ENCODE data around the gene PIAS4.
"Not testable (repeated sequence)": the region's sequence is repeated elsewhere in the genome, so short reads cannot be mapped to it uniquely, and the experiment has no call there.

The PIAS4 gene

GRCh38 chr19:3998667-3999412 is 8.7 kb upstream of the PIAS4 start:
- not testable (repeated sequence) for DNase-seq (ENCODE audit: low read depth)

- DNase-seq (ENCODE audit: low read depth) = not testable (repeated sequence)
Observed at GRCh38 chr19:4000798-4001197, 6.7 kb upstream of the PIAS4 start.

DNA sequence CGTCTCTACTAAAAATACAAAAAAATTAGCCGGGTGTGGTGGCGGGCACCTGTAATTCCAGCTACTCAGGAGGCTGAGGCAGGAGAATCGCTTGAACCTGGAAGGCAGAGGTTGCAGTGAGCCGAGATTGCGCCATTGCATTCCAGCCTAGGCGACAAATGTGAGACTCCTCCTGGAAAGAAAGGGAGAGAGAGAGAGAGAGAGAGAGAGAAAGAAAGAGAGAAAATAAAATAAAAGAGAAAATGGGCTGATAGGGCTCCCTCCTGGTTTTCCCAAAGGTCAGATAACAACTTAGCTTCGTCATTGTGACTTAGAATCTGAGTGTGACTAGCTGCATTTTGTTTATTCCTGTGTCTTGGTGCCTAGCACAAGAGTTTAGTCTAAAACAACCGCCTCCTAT is 2.1 kb upstream of the PIAS4 start:
- DNase-seq (ENCODE audit: low read depth) = not testable (repeated sequence)

DNA sequence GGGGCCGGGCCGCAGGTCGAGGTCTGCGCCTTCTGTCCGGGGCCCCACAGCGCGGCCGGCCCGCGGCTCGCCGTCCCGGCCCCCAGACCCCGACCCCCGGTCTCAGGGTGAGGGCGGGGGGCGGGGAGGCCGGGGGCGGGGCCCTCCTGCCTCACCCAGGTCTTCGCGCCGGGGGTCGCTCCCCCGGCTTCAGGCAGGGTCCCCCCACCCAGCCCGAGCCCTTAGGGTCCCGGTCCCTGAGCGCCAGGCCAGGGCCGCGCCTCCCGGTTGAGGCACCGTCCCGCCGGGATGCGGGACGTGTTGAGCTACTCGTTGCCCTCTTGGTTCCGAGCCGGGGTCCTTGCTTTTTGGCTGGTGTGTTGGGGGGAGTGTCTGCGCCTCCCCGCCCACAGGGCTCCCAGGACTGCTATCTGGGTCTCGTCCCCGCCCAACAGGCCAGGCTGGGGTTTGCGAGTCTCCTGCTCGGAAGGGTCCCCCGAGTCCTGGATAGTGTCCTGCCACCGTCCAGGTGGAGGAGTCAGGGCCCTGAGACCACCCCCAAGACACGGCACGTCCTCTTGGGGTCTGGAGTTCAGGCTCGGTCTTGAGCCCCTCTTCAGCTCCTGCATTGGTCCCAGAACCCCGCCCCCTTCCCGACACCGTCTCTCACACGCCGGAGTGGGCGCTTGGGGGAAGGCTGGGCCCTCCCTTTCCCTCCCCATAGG is 452 bp downstream of the PIAS4 start:
- DNase-seq (ENCODE audit: low read depth) = no peak

GRCh38 chr19:4009990-4010807 is 2.7 kb downstream of the PIAS4 start:
- DNase-seq (ENCODE audit: low read depth) = no peak

GRCh38 chr19:4010808-4011110 is 3.2 kb downstream of the PIAS4 start:
- no peak for DNase-seq (ENCODE audit: low read depth)

GRCh38 chr19:4011430-4011829 is 3.9 kb downstream of the PIAS4 start:
- not testable (repeated sequence) for DNase-seq (ENCODE audit: low read depth)

DNA sequence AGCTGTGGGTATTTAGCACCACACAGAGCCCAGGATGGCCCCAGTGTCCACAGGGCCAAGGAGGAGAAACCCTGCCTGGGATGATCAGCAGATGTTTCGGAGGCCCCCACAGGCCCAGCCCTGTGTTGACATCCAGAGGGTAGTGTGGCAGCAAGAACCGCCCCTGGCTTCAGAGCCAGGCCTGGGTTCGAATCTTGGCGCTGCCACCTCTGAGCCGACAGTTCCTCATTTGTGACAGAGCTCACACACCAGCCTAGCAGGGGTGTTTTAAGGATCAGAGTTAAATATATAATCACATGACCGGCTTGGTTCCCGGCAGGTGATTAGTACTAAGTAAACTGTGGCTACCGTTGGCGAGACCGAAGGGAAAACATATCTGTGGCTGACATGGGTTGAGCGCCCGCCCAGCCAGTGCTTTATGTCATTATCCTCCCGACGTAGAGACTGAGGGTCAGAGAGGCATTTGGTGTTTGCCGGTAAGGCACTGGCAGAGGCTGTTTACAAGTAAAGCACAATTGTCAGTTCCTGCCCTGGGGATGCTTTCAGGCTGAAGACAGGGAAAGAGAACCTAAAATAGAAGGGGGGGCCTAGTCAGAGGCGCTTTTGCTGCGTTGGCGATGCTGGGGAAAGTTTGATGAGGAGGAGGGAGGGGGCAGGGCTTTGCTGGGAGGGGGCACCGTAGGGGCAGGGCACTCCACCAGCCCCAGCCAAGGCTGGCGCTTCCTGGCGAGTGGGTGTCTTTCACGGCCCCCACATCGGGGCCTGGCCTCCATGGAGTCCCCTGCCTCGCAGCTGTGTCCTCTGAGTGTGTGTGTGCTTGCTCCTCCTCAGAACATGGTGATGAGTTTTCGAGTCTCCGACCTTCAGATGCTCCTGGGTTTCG is 4.8 kb downstream of the PIAS4 start:
- DNase-seq (ENCODE audit: low read depth) = no peak

DNA sequence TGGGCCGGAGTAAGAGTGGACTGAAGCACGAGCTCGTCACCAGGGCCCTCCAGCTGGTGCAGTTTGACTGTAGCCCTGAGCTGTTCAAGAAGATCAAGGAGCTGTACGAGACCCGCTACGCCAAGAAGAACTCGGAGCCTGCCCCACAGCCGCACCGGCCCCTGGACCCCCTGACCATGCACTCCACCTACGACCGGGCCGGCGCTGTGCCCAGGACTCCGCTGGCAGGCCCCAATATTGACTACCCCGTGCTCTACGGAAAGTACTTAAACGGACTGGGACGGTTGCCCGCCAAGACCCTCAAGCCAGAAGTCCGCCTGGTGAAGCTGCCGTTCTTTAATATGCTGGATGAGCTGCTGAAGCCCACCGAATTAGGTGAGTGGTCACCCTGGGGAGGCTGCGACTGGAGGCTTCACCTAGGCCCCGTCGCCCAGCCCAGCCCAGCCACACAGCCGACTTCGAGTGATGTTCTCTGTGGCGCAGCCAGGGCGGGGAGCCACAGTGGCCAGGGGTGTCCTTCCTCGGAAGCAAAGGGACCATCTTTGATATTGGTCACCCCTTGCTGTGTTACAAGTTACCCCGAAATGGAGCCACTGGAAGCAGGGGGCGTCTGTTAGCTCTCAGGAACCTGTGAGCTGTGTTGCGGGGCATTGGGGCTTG is 5.6 kb downstream of the PIAS4 start:
- DNase-seq (ENCODE audit: low read depth) = no peak

- no peak for DNase-seq (ENCODE audit: low read depth)
Observed at GRCh38 chr19:4013886-4014540, 6.5 kb downstream of the PIAS4 start.

DNA sequence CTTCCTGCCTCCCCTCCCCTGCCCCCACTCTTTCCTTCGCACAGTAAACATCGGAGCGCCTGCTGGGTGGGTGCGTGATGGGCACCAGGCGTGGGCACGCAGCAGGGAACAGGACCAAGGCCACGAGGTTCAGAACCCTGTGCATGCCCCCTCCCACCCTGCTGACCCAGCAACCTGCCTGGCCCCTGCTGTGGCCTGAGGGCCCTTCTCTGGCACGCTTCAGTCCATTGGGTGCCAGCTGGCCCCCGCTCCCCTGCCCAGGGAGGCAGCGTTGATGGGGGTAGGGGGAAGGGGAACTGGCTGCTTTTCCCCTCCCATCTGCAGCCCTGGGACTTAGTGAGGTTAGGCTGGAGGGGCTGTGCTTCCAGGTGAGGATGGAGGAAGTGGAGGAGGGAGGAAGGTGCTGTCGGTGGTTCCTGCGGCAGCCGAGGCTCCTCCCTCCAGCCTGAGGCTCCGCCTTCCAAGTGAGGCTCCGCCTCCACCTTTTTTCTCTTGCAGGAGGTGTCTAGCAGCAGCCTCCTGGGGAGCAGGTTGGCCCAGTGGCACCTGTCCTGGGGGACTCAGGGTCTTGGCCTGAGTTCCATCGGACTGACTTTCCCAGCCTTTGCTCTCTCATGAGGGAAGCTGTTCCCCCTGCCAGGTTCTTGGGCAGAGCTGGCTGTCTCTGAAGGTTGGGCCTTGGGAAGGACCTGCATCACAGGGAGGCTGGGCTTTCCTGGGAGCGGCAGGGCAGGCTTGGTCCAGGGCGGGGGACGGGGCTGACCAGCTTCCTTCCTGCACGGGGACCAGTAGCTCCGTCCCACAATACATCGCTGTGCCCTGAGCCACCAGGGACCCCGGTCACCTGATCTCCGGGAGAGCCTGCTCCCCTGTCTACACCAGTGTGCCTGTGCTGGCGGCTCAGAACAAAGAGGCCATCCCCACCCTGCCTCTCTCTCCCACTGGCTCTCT is 7.3 kb downstream of the PIAS4 start:
- no peak for DNase-seq (ENCODE audit: low read depth)

GRCh38 chr19:4015705-4016402 is 8.3 kb downstream of the PIAS4 start:
- no peak for DNase-seq (ENCODE audit: low read depth)

GRCh38 chr19:4016486-4016885 is 8.9 kb downstream of the PIAS4 start:
- DNase-seq (ENCODE audit: low read depth) = no peak

GRCh38 chr19:4016903-4017638 is 9.5 kb downstream of the PIAS4 start:
- DNase-seq (ENCODE audit: low read depth) = no peak

GRCh38 chr19:4018140-4018613 is 10.6 kb downstream of the PIAS4 start:
- DNase-seq (ENCODE audit: low read depth) = no peak

DNA sequence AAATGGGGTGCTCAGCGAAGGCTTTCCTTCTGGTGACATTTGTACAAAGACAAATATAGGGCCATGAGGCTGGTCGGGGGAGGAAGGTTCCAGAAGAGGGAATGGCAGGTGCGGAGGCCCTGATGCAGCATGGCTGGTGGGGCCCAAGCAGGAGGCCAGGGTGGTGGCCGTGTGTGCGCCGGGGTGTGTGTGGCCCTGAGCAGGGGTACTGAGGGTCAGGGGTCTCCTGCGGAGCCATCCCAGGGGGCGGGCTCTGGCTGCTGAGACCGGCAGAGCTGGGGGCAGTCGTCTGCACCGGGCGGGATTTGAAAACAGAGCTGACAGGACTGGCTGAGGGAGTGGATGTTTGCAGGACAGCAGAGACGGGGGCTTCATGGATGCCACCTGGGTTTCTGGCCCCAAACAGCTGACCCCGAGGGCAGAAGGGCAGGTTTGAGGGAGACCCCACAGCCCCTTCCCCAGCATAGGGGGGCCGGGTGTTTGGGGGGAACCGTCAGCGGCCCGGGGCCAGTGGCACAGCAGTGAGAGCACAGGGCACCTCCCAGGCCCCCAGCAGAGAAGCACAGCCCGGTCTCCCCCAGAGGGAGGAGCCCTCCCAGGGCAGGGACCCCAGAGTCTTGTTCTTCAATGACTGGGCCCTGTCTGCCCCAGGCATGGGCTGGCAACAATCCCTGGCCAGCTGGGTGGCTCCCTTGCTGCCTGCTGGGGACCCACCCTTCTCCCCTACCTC is 11.4 kb downstream of the PIAS4 start:
- DNase-seq (ENCODE audit: low read depth) = no peak

GRCh38 chr19:4019578-4019977 is 12.0 kb downstream of the PIAS4 start:
- no peak for DNase-seq (ENCODE audit: low read depth)
